ENCODE measurements around the gene RAB31. TPM values are rescaled to one million over a fixed set of nuclear protein-coding genes. Genes with fewer than 3 reads are reported as not detected.
A peak's percentile ranks its signal among the peaks of the same experiment; 100 is the strongest.

Gene RAB31
- polyA plus RNA-seq, 1 donor = 15.5 TPM

GRCh38 chr18:9868857-9869714, 161.0 kb downstream of the RAB31 start:
- WGBS (ENCODE audit: insufficient coverage, low lambda C conversion rate) = no CpG with 5 or more reads among the region's 6 CpGs

DNA sequence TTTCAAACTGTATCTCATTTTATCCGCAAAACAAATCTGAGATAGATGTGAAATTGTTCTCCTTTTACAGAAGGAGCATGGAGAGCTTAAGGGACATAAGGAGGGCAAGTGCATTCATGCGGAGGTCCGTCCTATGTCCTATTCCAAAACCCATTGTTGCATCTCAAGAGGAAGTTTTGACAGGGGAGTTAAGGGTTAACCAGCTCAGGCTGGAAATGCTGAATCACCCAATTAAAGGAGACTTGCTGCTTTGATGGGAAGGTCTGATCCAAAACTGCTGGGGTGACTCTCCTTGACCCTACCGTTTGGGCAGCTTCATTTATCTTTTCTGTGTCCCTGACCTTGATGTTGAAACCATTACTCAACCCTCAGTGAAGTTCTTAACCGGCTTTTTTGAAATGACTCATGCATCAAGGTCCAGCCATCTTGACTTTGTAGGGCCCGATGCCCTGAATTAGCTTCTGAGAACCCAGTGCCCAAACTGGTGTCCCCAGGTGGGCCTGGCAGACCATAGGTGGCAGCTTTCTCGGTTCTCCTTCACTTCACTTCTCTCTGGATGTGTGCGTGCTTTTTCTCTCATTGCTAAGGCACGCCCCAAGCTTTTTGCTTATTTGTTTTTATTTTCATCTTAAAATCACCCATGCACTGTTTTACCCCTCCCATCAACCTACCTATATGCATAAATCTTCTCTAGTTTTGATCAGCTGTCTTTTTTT, 161.8 kb downstream of the RAB31 start:
- H3K9me3 ChIP-seq (ENCODE audit: control insufficient read depth, low read depth, low read length) = no peaks in the 10 kb centered on the region
- peak overlapping the region; percentile 83 for H3K27ac ChIP-seq (ENCODE audit: low read length)
- 41% methylated on average over 4 of the region's 9 CpGs for WGBS (ENCODE audit: insufficient coverage, low lambda C conversion rate)
- H3K4me1 ChIP-seq (ENCODE audit: control insufficient read depth, insufficient read depth, low read length) = peaks cover 27% of the 10 kb centered on the region
- H3K27me3 ChIP-seq (ENCODE audit: control insufficient read depth, insufficient read depth, low read length) = no peaks in the 10 kb centered on the region
- DNase-seq = peak; percentile 74 to 87
- no peaks in the 10 kb centered on the region for H3K36me3 ChIP-seq (ENCODE audit: control insufficient read depth, insufficient read depth, low read length)
- H3K4me3 ChIP-seq (ENCODE audit: low read length) = no peak overlapping the region

More at GRCh38 chr18:9868857-9869714, 161.0 kb downstream of the RAB31 start:
- peak; percentile 79 to 93 for DNase-seq
- Histone ChIP-seq H3K27ac (ENCODE audit: low read length) (peak overlapping the region; percentile 83), H3K9me3 (ENCODE audit: control insufficient read depth, low read depth, low read length) (no peaks in the 10 kb centered on the region), H3K4me1 (ENCODE audit: control insufficient read depth, insufficient read depth, low read length) (peaks cover 27% of the 10 kb centered on the region), H3K36me3 (ENCODE audit: control insufficient read depth, insufficient read depth, low read length) (no peaks in the 10 kb centered on the region), H3K27me3 (ENCODE audit: control insufficient read depth, insufficient read depth, low read length) (no peaks in the 10 kb centered on the region), H3K4me3 (ENCODE audit: low read length) (no peak overlapping the region)

DNA sequence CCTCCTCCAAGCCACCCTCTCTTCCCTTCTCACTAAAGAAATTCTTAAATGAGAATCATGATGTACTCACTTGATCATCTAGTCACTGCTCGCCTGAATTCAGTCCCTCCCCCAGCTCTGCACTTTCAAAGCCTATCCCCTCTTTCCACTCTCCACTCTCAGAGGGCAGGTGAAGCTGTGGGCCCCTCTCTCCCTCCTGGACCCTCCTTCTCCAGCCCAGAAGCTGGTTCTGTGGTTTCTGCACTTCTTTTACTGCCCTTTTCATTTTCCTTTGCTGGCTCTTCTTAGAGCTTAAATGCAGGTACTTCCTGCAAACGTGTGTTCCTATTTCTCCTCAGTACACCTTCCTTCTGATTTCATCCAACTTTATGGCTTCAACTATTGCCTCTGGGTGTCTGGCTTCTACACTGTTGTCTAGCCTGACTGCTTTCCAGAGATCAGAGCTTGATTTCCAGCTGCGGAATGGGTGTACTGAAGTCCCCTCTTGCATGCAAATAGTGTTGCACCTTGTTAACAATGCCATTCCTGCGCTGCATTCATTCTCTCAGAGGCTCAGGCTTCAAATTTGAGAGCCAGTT, 162.4 kb downstream of the RAB31 start:
- DNase-seq = peak; percentile 43 to 71
- H3K9me3 ChIP-seq (ENCODE audit: control insufficient read depth, low read depth, low read length) = no peaks in the 10 kb centered on the region
- H3K4me1 ChIP-seq (ENCODE audit: control insufficient read depth, insufficient read depth, low read length) = peaks cover 27% of the 10 kb centered on the region
- no peak overlapping the region for H3K4me3 ChIP-seq (ENCODE audit: low read length)
- no peaks in the 10 kb centered on the region for H3K36me3 ChIP-seq (ENCODE audit: control insufficient read depth, insufficient read depth, low read length)
- peak overlapping the region; percentile 83 for H3K27ac ChIP-seq (ENCODE audit: low read length)
- WGBS (ENCODE audit: insufficient coverage, low lambda C conversion rate) = 0% methylated on average over 1 of the region's 4 CpGs
- no peaks in the 10 kb centered on the region for H3K27me3 ChIP-seq (ENCODE audit: control insufficient read depth, insufficient read depth, low read length)

DNA sequence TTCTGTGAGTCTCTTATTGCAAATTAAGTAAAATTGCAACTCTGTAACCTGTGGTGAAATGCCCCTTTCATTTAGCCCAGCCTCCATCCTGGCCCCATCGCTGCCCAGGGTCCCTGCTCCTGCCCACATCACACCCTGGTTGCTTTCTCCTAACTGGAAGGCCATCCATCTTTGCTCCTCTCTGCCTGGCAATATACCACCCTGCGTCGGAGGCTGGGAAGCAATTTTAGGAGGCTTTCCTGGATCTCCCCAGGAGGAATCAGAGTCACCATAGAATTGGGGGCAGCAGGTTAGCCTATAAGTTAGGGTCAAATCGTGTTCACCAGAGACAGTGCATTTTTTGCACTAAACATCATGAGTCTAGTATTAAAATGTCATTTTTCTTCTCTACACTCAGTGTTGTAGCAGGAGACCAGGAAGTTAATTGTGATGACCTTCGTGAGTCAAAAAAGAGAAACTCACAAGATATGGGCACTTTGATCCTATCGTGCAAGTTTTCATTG, 163.2 kb downstream of the RAB31 start:
- peaks cover 30% of the 10 kb centered on the region for H3K4me1 ChIP-seq (ENCODE audit: control insufficient read depth, insufficient read depth, low read length)
- H3K27me3 ChIP-seq (ENCODE audit: control insufficient read depth, insufficient read depth, low read length) = no peaks in the 10 kb centered on the region
- peak in 1 of 2 donors; percentile 18 for DNase-seq
- H3K4me3 ChIP-seq (ENCODE audit: low read length) = no peak overlapping the region
- no peaks in the 10 kb centered on the region for H3K36me3 ChIP-seq (ENCODE audit: control insufficient read depth, insufficient read depth, low read length)
- no CpG with 5 or more reads among the region's 6 CpGs for WGBS (ENCODE audit: insufficient coverage, low lambda C conversion rate)
- H3K9me3 ChIP-seq (ENCODE audit: control insufficient read depth, low read depth, low read length) = no peaks in the 10 kb centered on the region
- no peak overlapping the region for H3K27ac ChIP-seq (ENCODE audit: low read length)

GRCh38 chr18:9872823-9873222, 164.7 kb downstream of the RAB31 start:
- H3K27me3 ChIP-seq (ENCODE audit: control insufficient read depth, insufficient read depth, low read length) = no peaks in the 10 kb centered on the region
- no peaks in the 10 kb centered on the region for H3K36me3 ChIP-seq (ENCODE audit: control insufficient read depth, insufficient read depth, low read length)
- no peak for DNase-seq
- H3K4me1 ChIP-seq (ENCODE audit: control insufficient read depth, insufficient read depth, low read length) = peaks cover 41% of the 10 kb centered on the region
- H3K9me3 ChIP-seq (ENCODE audit: control insufficient read depth, low read depth, low read length) = no peaks in the 10 kb centered on the region
- no peak overlapping the region for H3K27ac ChIP-seq (ENCODE audit: low read length)
- H3K4me3 ChIP-seq (ENCODE audit: low read length) = no peak overlapping the region

DNA sequence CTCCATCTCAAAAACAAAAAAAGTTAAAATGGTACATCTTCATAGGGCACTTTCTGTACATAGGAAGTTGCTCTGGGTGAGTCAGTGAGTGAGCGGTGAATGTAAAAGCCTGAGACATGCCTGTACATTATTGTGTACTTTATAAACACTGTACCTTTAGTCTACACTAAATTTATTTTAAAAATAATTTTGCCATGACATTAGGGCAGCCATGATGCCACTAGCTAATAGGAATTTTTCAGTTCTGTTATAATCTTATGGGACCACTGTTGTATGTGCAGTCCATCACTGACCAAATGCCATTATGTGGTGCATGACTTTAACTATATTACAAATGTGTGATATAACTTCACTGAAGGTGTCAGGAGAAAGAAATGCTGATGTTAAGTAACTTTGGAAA, 166.6 kb downstream of the RAB31 start:
- WGBS (ENCODE audit: insufficient coverage, low lambda C conversion rate) = no CpG with 5 or more reads among the region's 1 CpG
- Histone ChIP-seq H3K9me3 (ENCODE audit: control insufficient read depth, low read depth, low read length) (no peaks in the 10 kb centered on the region), H3K27ac (ENCODE audit: low read length) (no peak overlapping the region), H3K27me3 (ENCODE audit: control insufficient read depth, insufficient read depth, low read length) (no peaks in the 10 kb centered on the region), H3K4me3 (ENCODE audit: low read length) (no peak overlapping the region), H3K4me1 (ENCODE audit: control insufficient read depth, insufficient read depth, low read length) (peaks cover 30% of the 10 kb centered on the region), H3K36me3 (ENCODE audit: control insufficient read depth, insufficient read depth, low read length) (no peaks in the 10 kb centered on the region)
- no peak for DNase-seq

DNA sequence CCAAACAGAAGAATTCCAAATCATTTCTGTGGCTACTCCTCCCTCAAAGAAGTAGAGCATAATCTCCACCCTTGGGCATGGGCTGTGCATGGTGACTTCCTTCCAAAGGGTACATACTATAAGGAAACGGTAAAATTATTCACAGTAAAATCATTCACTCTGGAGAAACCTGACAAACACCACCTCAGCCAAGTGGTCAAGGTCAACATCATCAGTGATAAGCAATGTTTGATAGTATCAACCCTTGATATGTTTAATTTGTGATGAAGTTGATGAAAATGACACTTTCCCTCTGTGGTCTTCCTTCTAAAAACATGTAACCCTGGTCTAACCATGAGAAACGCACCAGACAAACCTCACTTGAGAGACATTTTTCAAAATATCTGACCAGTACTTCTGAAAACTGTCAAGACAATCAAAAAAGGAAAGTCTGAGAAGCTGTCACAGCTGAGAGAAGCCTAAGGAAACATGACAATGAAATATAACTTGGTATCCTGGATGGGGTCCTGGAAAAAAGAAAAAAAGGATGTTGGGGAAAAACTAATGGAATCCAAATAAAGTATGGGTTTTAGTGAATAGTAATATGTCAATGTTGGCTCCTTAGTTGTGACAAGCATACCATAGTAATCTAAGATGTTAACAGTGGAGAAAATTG, 168.2 kb downstream of the RAB31 start:
- no peaks in the 10 kb centered on the region for H3K36me3 ChIP-seq (ENCODE audit: control insufficient read depth, insufficient read depth, low read length)
- 60% methylated on average over 1 of the region's 2 CpGs for WGBS (ENCODE audit: insufficient coverage, low lambda C conversion rate)
- H3K9me3 ChIP-seq (ENCODE audit: control insufficient read depth, low read depth, low read length) = no peaks in the 10 kb centered on the region
- no peak overlapping the region for H3K4me3 ChIP-seq (ENCODE audit: low read length)
- peaks cover 15% of the 10 kb centered on the region for H3K4me1 ChIP-seq (ENCODE audit: control insufficient read depth, insufficient read depth, low read length)
- no peaks in the 10 kb centered on the region for H3K27me3 ChIP-seq (ENCODE audit: control insufficient read depth, insufficient read depth, low read length)
- DNase-seq = peak in 1 of 2 donors; percentile 32
- peak overlapping the region; percentile 98 for H3K27ac ChIP-seq (ENCODE audit: low read length)

DNA sequence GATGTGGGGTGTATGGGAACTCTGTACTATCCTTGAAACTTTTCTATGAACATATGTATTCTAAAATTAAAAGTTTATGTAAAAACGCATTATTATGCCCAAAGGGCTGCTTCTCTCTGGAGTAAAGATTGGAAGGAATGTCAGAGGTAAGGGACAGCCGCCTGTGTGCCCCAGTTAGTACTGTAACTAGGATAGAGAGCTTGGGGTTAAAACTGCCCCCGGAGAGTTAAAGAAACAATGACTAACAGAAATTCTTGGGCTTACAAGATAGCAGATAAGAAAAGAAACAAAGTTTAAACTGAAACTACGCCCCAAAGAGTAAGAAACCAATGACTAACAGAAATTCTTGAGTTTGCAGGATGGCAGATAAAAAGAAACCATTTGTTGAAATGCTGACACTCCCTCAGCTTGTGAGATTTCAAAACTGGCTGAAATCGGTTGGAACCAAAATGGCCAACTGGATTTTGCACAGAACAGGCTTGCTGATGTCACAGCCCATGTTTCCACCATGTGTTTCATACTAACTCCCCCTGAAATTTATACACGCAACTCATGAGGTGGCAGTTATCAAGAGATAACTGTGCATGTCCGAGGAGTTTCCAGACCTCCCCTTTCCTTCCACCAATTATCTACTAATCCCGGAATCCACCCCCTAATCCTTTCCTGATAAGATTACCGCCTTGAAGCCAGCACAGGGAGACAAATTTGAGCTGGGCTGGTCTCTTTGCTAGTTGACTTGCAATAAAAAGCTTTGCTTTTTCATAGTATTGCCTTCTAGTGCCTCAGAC, 169.0 kb downstream of the RAB31 start:
- Histone ChIP-seq H3K4me1 (ENCODE audit: control insufficient read depth, insufficient read depth, low read length) (peaks cover 14% of the 10 kb centered on the region), H3K27me3 (ENCODE audit: control insufficient read depth, insufficient read depth, low read length) (no peaks in the 10 kb centered on the region), H3K27ac (ENCODE audit: low read length) (peak overlapping the region; percentile 98), H3K36me3 (ENCODE audit: control insufficient read depth, insufficient read depth, low read length) (no peaks in the 10 kb centered on the region), H3K9me3 (ENCODE audit: control insufficient read depth, low read depth, low read length) (no peaks in the 10 kb centered on the region), H3K4me3 (ENCODE audit: low read length) (peak overlapping the region; percentile 7)
- 10% methylated on average over 2 of the region's 9 CpGs for WGBS (ENCODE audit: insufficient coverage, low lambda C conversion rate)
- peak; percentile 86 to 95 for DNase-seq

DNA sequence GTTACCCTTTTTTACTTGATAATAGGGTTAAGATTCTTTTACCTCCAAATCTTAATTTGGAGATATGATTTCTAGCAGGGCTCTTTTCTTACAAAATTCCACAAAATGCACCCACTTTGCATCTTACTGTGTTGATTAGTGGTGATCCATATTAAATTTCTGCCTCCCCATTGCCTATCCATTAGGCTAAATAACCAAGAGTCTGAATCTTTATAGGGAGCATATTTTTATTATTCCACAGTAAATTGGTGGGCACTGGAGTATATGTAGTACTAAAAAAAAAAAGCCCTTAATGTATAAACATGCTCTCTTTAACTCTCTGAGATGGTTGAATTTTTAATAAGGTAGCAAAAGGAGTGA, 169.5 kb downstream of the RAB31 start:
- H3K27me3 ChIP-seq (ENCODE audit: control insufficient read depth, insufficient read depth, low read length) = no peaks in the 10 kb centered on the region
- H3K4me1 ChIP-seq (ENCODE audit: control insufficient read depth, insufficient read depth, low read length) = peaks cover 14% of the 10 kb centered on the region
- H3K4me3 ChIP-seq (ENCODE audit: low read length) = peak overlapping the region; percentile 7
- no peaks in the 10 kb centered on the region for H3K9me3 ChIP-seq (ENCODE audit: control insufficient read depth, low read depth, low read length)
- H3K36me3 ChIP-seq (ENCODE audit: control insufficient read depth, insufficient read depth, low read length) = no peaks in the 10 kb centered on the region
- H3K27ac ChIP-seq (ENCODE audit: low read length) = peak overlapping the region; percentile 98
- DNase-seq = no peak

All from large intestine (tissue), 3 donors.